IMR-90 (cell line): ENCODE data around the gene BUB1B.

Experiments
- BHLHE40 ChIP-seq: fragments of 150-350 bp; IDR thresholded peaks from 2 replicates; pipeline ENCODE4 v1.6.1; 2016; ENCODE audit warnings: mild to moderate bottlenecking, low read depth, low read length
- CEBPB ChIP-seq: IDR thresholded peaks from 2 replicates; pipeline ENCODE4 v1.6.1; 2012; ENCODE audit warnings: low read depth, low read length, improper control_type of control experiment
- CTCF ChIP-seq: conservative IDR thresholded peaks from 2 replicates; pipeline ENCODE4 v1.5.1; 2012; ENCODE audit warnings: mild to moderate bottlenecking, low read depth, low read length, improper control_type of control experiment
- MAFK ChIP-seq: IDR thresholded peaks from 2 replicates; pipeline ENCODE4 v1.6.1; 2012; ENCODE audit warnings: low read depth, low read length, improper control_type of control experiment
- MAZ ChIP-seq: IDR thresholded peaks from 2 replicates; pipeline ENCODE4 v1.6.1; 2012; ENCODE audit warnings: low read depth, mild to moderate bottlenecking, low read length, improper control_type of control experiment, moderate library complexity, borderline replicate concordance
- MXI1 ChIP-seq: IDR thresholded peaks from 2 replicates; pipeline ENCODE4 v1.6.1; 2012; ENCODE audit warnings: low read depth, mild to moderate bottlenecking, low read length, moderate library complexity, borderline replicate concordance
- POLR2A ChIP-seq: IDR thresholded peaks from 2 replicates; pipeline ENCODE4 v1.6.1; 2012; ENCODE audit warnings: mild to moderate bottlenecking, low read depth, low read length
- RAD21 ChIP-seq: IDR thresholded peaks from 2 replicates; pipeline ENCODE4 v1.6.1; 2012; ENCODE audit warnings: low read length, improper control_type of control experiment
- RCOR1 ChIP-seq: IDR thresholded peaks from 2 replicates; pipeline ENCODE4 v1.6.1; 2012; ENCODE audit warnings: mild to moderate bottlenecking, low read length, improper control_type of control experiment; ENCODE audit not compliant: insufficient replicate concordance
- RFX5 ChIP-seq: IDR thresholded peaks from 2 replicates; pipeline ENCODE4 v1.8.0; 2012; ENCODE audit warnings: low read depth, mild to moderate bottlenecking, low read length, moderate library complexity
- SMC3 ChIP-seq: fragments of 150-350 bp; IDR thresholded peaks from 2 replicates; pipeline ENCODE4 v1.6.1; 2016; ENCODE audit warnings: low read depth, mild to moderate bottlenecking, antibody characterized with exemption, low read length, moderate library complexity

DNA sequence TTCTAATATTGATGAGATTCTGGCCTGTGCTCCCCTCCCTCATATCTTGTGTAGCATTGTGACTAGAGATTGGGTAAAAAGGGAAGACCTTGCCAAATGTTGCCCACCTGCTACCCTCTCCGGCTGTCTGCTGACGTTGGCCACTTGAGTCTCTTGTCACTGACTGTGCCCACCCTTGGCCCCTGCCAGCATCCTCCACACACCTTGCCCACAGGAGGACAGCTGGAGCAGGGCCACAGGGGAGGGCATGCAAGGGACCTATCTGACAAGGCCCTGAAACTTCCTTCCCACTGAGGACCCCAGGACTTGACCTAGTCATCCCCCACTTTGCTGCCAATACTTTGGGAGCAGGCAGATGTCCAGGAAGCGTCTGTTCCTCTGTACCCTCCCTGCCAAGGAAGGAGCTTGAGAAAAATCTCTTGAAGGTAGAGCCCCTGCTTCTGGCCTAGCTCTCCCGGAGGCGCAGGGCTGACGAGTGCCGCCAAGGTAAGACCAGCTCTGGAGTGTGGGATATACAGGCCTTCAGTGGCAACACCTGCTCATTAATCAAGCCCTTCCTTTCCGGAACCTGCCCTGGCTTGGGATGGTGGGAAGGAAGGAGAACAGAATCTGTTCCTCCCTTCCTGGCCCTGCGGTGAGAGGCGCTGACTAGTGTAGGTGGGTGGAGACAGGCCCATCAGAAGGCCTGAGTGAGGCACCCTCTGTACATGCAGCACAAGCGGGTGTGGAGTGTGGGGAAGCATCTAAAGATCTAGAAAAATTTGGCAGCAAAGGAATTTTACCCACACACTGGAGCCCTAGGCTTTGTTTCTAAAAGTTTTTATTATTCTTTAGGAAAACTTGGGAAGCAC is 73.1 kb downstream of the BUB1B start:
- TF ChIP-seq CTCF (no peak), CEBPB (no peak), MAFK (no peak), RAD21 (no peak), POLR2A (no peak), SMC3 (no peak), BHLHE40 (no peak), MAZ (no peak), MXI1 (no peak), RFX5 (no peak), RCOR1 (no peak)
